DOHH2 (cell line): ENCODE data around the gene TAF10.

ENCODE experiments used
- H3F3A ChIP-seq: fragments of 200-600 bp; sonication (generic), shearing (Covaris generic); 2 replicates; pipeline ENCODE4 v1.6.0; 2016; ENCODE audit warnings: antibody characterized with exemption, mild to moderate bottlenecking; ENCODE audit not compliant: control insufficient read depth, insufficient read depth
- H3K27ac ChIP-seq: fragments of 200-600 bp; sonication (generic); 2 replicates; pipeline ENCODE4 v1.5.1; 2014; ENCODE audit warnings: low read depth, mild to moderate bottlenecking, low read length, moderate library complexity
- H3K27me3 ChIP-seq: fragments of 200-600 bp; sonication (generic); 2 replicates; pipeline ENCODE4 v1.6.1; 2014; ENCODE audit warnings: mild to moderate bottlenecking, low read length, mixed read lengths; ENCODE audit not compliant: control insufficient read depth
- H3K36me3 ChIP-seq: fragments of 200-600 bp; sonication (generic); 2 replicates; pipeline ENCODE4 v1.6.1; 2014; ENCODE audit warnings: mild to moderate bottlenecking, low read length, moderate library complexity, mixed read lengths; ENCODE audit not compliant: control insufficient read depth
- H3K4me1 ChIP-seq: fragments of 200-600 bp; sonication (generic); 2 replicates; pipeline ENCODE4 v1.6.1; 2014; ENCODE audit warnings: mild to moderate bottlenecking, low read length, mixed read lengths; ENCODE audit not compliant: control insufficient read depth
- H3K4me2 ChIP-seq: fragments of 200-600 bp; sonication (generic); 2 replicates; pipeline ENCODE4 v1.6.0; 2014; ENCODE audit warnings: mild to moderate bottlenecking, low read length, moderate library complexity
- H3K4me3 ChIP-seq: fragments of 200-600 bp; sonication (generic); 2 replicates; pipeline ENCODE4 v1.5.1; 2014; ENCODE audit warnings: mild to moderate bottlenecking, low read length, mixed read lengths
- H3K79me2 ChIP-seq: fragments of 200-600 bp; sonication (generic); 2 replicates; pipeline ENCODE4 v1.6.1; 2014; ENCODE audit warnings: mild to moderate bottlenecking, low read length, mixed read lengths; ENCODE audit not compliant: control insufficient read depth
- H3K9me2 ChIP-seq: fragments of 200-600 bp; sonication (generic); replicated peaks from 2 replicates; pipeline ENCODE4 v1.6.1; 2014; ENCODE audit warnings: mild to moderate bottlenecking, low read length, mixed read lengths; ENCODE audit not compliant: control insufficient read depth
- H3K9me3 ChIP-seq: fragments of 200-600 bp; sonication (generic); 2 replicates; pipeline ENCODE4 v1.6.1; 2014; ENCODE audit warnings: antibody characterized with exemption, low read length, mixed read lengths; ENCODE audit not compliant: control insufficient read depth, insufficient read depth
- H4K20me1 ChIP-seq: fragments of 200-600 bp; sonication (generic); 2 replicates; pipeline ENCODE4 v1.6.0; 2014; ENCODE audit warnings: low read depth, mild to moderate bottlenecking, antibody characterized with exemption, low read length, moderate library complexity; ENCODE audit not compliant: control insufficient read depth, insufficient read depth
- CTCF ChIP-seq: fragments of 200-600 bp; sonication (generic); IDR thresholded peaks from one replicate; pipeline ENCODE4 v1.5.1; 2014; ENCODE audit warnings: antibody characterized with exemption, mild to moderate bottlenecking, low read depth, low read length; ENCODE audit not compliant: poor library complexity, severe bottlenecking
- EZH2phosphoT487 ChIP-seq: fragments of 200-600 bp; sonication (generic); IDR thresholded peaks from 2 replicates; pipeline ENCODE4 v1.6.1; 2017; ENCODE audit warnings: borderline replicate concordance, mild to moderate bottlenecking, antibody characterized with exemption, low read length, moderate library complexity, mixed read lengths

Gene TAF10

DNA sequence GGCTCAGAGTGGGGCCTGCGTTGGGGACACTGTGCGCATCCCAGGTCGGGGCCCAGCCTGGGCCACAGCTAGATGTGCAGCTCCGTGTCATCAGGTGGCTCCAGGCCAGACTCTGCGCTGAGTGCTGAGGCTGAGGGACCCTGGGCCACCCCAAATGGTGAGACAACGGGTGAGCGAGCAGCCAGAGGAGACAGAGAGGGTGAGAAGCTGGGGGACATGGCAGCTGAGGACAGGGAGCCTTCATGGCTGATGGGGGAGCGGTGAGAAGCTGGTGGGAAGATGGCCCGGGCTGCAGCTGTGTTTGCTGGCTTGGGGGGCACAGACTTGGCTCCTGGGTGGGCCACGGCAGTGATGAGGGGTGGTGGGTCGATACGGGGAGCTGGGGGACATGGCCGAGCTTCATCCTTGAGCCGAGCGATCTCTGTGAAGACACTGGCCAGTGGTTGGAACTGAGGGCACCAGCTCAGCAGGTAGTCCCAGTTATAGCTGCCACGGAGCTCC is 9.7 kb upstream of the TAF10 start:
- Histone ChIP-seq H3F3A (no peaks in the 10 kb centered on the region), H3K4me3 (no peak overlapping the region), H4K20me1 (no peaks in the 10 kb centered on the region), H3K4me2 (no peak overlapping the region), H3K36me3 (no peaks in the 10 kb centered on the region), H3K79me2 (peaks cover 6% of the 10 kb centered on the region), H3K27ac (no peak overlapping the region), H3K9me3 (no peaks in the 10 kb centered on the region), H3K27me3 (no peaks in the 10 kb centered on the region), H3K4me1 (peaks cover 20% of the 10 kb centered on the region), H3K9me2 (no peaks in the 10 kb centered on the region)
- TF ChIP-seq CTCF, result no peak

DNA sequence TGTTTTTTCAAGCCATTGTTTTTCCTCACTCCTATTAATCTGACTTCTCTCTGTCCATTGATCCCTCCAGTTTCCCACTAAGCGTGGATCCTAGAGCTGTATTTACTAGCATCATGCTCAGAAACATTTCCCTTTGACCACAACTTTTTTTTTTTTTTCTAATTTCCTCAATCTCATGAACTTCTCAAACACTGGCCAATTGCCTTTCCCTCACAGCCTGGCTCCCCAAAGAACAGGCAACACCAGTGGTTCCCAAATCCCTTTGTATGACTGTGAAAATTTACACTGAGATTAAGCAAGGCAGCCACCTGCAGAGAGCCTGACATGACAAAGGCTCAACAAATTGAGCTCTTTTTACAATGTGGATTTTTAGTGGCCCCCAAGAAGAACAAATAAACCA is 8.6 kb upstream of the TAF10 start:
- H3K4me3 ChIP-seq, result no peak overlapping the region
- peaks cover 6% of the 10 kb centered on the region for H3K79me2 ChIP-seq
- H3K4me1 ChIP-seq, result peaks cover 20% of the 10 kb centered on the region
- H3K4me2 ChIP-seq, result no peak overlapping the region
- no peak overlapping the region for H3K27ac ChIP-seq
- H3K9me3 ChIP-seq, result no peaks in the 10 kb centered on the region
- no peak for TF ChIP-seq CTCF
- no peak for TF ChIP-seq EZH2phosphoT487
- no peaks in the 10 kb centered on the region for H3F3A ChIP-seq
- no peaks in the 10 kb centered on the region for H4K20me1 ChIP-seq
- no peaks in the 10 kb centered on the region for H3K27me3 ChIP-seq
- H3K9me2 ChIP-seq, result no peaks in the 10 kb centered on the region
- H3K36me3 ChIP-seq, result no peaks in the 10 kb centered on the region

DNA sequence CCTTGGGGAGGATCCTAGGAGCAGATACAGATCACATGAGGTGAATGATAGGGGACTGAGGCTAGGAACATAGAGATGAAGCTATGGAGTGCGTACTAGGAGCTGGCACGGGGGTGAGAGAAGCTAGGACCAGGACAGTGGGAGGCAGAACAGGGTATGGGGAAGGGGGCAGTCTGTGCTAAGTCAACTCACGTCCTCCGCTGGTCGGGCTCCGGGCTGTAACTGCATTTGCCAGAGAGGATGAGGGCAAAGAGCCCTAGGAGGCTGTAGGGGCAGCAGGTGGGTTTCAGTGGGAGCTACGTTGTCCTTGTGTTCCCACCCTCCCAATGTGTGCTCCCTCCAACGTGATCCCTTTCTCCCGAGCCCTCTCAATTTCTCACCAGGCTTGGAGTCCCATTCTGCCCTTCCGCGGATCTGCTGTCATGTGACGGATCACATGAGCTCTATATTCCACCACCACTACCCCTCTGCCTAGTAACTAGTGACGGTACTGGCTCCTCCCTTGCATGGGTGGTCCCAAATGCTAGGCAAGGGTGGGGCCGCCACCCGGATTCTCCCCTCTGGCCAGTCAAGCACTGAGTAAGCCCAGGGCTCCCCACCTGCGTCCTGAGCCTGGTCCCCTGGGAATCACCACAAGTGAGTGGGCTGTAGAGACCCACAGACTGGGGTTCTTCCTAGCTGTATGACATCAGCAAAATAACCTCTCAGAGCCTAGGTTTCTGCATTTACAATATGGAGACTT is 7.2 kb upstream of the TAF10 start, which contains the start of gene TPP1:
Gene TPP1 (minus strand): TSS at position 419 of the 742 bp plus-strand sequence. CDS start 22 bp downstream, at position 397.
- no peaks in the 10 kb centered on the region for H3K36me3 ChIP-seq
- peak within 1 kb of the TSS; percentile 87 for H3K4me3 ChIP-seq
- H3K9me2 ChIP-seq, result no peaks in the 10 kb centered on the region
- no peaks in the 10 kb centered on the region for H4K20me1 ChIP-seq
- peaks cover 20% of the 10 kb centered on the region for H3K4me1 ChIP-seq
- peaks cover 6% of the 10 kb centered on the region for H3K79me2 ChIP-seq
- H3K27ac ChIP-seq, result no peak within 1 kb of the TSS
- TF ChIP-seq CTCF, result no peak
- TF ChIP-seq EZH2phosphoT487, result no peak
- H3K4me2 ChIP-seq, result peak within 1 kb of the TSS; percentile 83
- H3K27me3 ChIP-seq, result no peaks in the 10 kb centered on the region
- H3F3A ChIP-seq, result no peaks in the 10 kb centered on the region
- H3K9me3 ChIP-seq, result no peaks in the 10 kb centered on the region
